OCI-LY7 (cell line): ENCODE measurements around the gene LPIN1.

Experiments used
- CTCF ChIP-seq: fragments of 200-600 bp; sonication (generic); conservative IDR thresholded peaks from 2 replicates; pipeline ENCODE4 v1.5.1; 2014; ENCODE audit warnings: mild to moderate bottlenecking, antibody characterized with exemption, low read length, moderate library complexity, mixed read lengths
- EZH2phosphoT487 ChIP-seq: fragments of 200-600 bp; sonication (generic); IDR thresholded peaks from 2 replicates; pipeline ENCODE4 v1.6.1; 2018; ENCODE audit warnings: low read depth, borderline replicate concordance, mild to moderate bottlenecking, mixed run types, antibody characterized with exemption, low read length, moderate library complexity, mixed read lengths

- no peak for TF ChIP-seq CTCF
- TF ChIP-seq EZH2phosphoT487 = no peak
Measured at GRCh38 chr2:11711354-11711716, 35.1 kb upstream of the LPIN1 start.
